HEK293 (cell line): ENCODE measurements around the gene SLC22A14.

Experiments used
- GLIS2 ChIP-seq: fragments of 450-650 bp; formaldehyde crosslinking; IDR thresholded peaks from 2 replicates; pipeline ENCODE4 v1.5.1; 2016; ENCODE audit warnings: missing biosample characterization, missing genetic modification characterization
- MYNN ChIP-seq: fragments of 450-650 bp; formaldehyde crosslinking; IDR thresholded peaks from 2 replicates; pipeline ENCODE4 v1.5.1; 2016; ENCODE audit warnings: missing biosample characterization, missing genetic modification characterization, borderline replicate concordance
- SETDB1 ChIP-seq: IDR thresholded peaks from one replicate; pipeline ENCODE4 v1.6.1; 2017; ENCODE audit warnings: mild to moderate bottlenecking, low read length, moderate library complexity, mixed read lengths; ENCODE audit not compliant: insufficient read length
- ZNF155 ChIP-seq: fragments of 450-650 bp; formaldehyde crosslinking; IDR thresholded peaks from 2 replicates; pipeline ENCODE4 v1.5.1; 2016; ENCODE audit warnings: missing biosample characterization, missing genetic modification characterization
- ZNF324 ChIP-seq: fragments of 450-650 bp; formaldehyde crosslinking; IDR thresholded peaks from 2 replicates; pipeline ENCODE4 v1.5.1; 2016; ENCODE audit warnings: missing biosample characterization, missing genetic modification characterization
- ZNF354C ChIP-seq: fragments of 450-650 bp; formaldehyde crosslinking; IDR thresholded peaks from 2 replicates; pipeline ENCODE4 v1.5.1; 2016; ENCODE audit warnings: missing biosample characterization, missing genetic modification characterization, low read depth, borderline replicate concordance
- ZNF37A ChIP-seq: fragments of 450-650 bp; IDR thresholded peaks from 2 replicates; pipeline ENCODE4 v1.5.1; 2018; ENCODE audit warnings: missing biosample characterization, missing genetic modification characterization
- ZNF623 ChIP-seq: fragments of 450-650 bp; formaldehyde crosslinking; IDR thresholded peaks from 2 replicates; pipeline ENCODE4 v1.5.1; 2016; ENCODE audit warnings: missing biosample characterization, missing genetic modification characterization
- TF ChIP-seq, protein P1 (sequence below): fragments of 450-650 bp; formaldehyde crosslinking; IDR thresholded peaks from 2 replicates; pipeline ENCODE4 v1.5.1; 2016; ENCODE audit warnings: missing biosample characterization, missing genetic modification characterization, borderline replicate concordance
- TF ChIP-seq, protein P2 (sequence below): fragments of 450-650 bp; formaldehyde crosslinking; conservative IDR thresholded peaks from 2 replicates; pipeline ENCODE4 v1.5.1; 2016; ENCODE audit warnings: low read depth, missing biosample characterization, missing genetic modification characterization
- TF ChIP-seq, protein P3 (sequence below): fragments of 450-650 bp; formaldehyde crosslinking; IDR thresholded peaks from 2 replicates; pipeline ENCODE4 v1.5.1; 2016; ENCODE audit warnings: missing biosample characterization, missing genetic modification characterization

The SLC22A14 gene

DNA sequence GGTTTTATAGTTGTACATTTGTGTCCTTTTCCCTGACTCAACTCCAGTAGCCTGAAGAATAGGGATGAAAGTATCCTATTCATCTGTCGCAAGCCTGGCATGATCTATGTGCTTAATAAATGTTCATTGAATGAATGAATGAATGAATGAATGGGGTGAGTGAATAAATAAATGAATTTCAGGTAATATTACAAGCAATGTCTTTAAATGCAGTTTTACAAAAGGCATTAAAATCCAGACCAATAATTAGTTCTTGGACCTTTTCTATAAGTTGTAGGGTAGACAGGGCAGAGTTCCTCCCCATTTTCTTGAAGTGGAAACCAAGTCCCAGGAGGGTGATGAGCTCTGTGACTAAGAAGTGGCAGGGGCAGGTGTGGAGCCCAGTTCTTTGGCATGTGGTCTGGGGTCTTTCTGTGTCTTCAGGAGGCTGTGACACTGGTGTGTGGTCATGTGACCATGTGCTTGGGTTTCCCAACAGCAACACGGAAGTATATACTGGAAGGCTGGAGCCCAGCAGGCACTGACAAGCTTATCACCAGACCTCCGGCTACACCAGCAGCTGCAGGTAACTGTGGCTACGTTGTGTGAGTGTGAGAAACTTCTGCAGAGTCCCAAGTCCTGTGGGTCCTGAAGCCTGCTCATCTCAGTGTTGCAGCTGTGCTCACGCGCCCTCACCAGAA, 82.8 kb downstream of the SLC22A14 start (continued):
- no peak for TF ChIP-seq ZNF354C (tag by site-specific recombination)
- TF ChIP-seq, protein P1, sequence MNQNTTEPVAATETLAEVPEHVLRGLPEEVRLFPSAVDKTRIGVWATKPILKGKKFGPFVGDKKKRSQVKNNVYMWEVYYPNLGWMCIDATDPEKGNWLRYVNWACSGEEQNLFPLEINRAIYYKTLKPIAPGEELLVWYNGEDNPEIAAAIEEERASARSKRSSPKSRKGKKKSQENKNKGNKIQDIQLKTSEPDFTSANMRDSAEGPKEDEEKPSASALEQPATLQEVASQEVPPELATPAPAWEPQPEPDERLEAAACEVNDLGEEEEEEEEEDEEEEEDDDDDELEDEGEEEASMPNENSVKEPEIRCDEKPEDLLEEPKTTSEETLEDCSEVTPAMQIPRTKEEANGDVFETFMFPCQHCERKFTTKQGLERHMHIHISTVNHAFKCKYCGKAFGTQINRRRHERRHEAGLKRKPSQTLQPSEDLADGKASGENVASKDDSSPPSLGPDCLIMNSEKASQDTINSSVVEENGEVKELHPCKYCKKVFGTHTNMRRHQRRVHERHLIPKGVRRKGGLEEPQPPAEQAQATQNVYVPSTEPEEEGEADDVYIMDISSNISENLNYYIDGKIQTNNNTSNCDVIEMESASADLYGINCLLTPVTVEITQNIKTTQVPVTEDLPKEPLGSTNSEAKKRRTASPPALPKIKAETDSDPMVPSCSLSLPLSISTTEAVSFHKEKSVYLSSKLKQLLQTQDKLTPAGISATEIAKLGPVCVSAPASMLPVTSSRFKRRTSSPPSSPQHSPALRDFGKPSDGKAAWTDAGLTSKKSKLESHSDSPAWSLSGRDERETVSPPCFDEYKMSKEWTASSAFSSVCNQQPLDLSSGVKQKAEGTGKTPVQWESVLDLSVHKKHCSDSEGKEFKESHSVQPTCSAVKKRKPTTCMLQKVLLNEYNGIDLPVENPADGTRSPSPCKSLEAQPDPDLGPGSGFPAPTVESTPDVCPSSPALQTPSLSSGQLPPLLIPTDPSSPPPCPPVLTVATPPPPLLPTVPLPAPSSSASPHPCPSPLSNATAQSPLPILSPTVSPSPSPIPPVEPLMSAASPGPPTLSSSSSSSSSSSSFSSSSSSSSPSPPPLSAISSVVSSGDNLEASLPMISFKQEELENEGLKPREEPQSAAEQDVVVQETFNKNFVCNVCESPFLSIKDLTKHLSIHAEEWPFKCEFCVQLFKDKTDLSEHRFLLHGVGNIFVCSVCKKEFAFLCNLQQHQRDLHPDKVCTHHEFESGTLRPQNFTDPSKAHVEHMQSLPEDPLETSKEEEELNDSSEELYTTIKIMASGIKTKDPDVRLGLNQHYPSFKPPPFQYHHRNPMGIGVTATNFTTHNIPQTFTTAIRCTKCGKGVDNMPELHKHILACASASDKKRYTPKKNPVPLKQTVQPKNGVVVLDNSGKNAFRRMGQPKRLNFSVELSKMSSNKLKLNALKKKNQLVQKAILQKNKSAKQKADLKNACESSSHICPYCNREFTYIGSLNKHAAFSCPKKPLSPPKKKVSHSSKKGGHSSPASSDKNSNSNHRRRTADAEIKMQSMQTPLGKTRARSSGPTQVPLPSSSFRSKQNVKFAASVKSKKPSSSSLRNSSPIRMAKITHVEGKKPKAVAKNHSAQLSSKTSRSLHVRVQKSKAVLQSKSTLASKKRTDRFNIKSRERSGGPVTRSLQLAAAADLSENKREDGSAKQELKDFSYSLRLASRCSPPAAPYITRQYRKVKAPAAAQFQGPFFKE = no peak
- TF ChIP-seq, protein P2, sequence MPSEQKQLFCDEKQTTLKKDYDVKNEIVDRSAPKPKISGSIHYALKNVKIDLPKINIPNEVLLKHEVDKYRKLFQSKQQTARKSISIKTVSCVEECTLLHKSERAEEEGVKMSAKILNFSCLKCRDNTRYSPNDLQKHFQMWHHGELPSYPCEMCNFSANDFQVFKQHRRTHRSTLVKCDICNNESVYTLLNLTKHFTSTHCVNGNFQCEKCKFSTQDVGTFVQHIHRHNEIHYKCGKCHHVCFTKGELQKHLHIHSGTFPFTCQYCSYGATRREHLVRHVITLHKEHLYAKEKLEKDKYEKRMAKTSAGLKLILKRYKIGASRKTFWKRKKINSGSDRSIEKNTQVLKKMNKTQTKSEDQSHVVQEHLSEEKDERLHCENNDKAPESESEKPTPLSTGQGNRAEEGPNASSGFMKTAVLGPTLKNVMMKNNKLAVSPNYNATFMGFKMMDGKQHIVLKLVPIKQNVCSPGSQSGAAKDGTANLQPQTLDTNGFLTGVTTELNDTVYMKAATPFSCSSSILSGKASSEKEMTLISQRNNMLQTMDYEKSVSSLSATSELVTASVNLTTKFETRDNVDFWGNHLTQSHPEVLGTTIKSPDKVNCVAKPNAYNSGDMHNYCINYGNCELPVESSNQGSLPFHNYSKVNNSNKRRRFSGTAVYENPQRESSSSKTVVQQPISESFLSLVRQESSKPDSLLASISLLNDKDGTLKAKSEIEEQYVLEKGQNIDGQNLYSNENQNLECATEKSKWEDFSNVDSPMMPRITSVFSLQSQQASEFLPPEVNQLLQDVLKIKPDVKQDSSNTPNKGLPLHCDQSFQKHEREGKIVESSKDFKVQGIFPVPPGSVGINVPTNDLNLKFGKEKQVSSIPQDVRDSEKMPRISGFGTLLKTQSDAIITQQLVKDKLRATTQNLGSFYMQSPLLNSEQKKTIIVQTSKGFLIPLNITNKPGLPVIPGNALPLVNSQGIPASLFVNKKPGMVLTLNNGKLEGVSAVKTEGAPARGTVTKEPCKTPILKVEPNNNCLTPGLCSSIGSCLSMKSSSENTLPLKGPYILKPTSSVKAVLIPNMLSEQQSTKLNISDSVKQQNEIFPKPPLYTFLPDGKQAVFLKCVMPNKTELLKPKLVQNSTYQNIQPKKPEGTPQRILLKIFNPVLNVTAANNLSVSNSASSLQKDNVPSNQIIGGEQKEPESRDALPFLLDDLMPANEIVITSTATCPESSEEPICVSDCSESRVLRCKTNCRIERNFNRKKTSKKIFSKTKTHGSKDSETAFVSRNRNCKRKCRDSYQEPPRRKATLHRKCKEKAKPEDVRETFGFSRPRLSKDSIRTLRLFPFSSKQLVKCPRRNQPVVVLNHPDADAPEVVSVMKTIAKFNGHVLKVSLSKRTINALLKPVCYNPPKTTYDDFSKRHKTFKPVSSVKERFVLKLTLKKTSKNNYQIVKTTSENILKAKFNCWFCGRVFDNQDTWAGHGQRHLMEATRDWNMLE = no peak
- TF ChIP-seq ZNF623 (tag by site-specific recombination) = no peak
- no peak for TF ChIP-seq MYNN (tag by site-specific recombination)
- no peak for TF ChIP-seq ZNF155 (tag by site-specific recombination)
- no peak for TF ChIP-seq ZNF324 (tag by site-specific recombination)
- no peak for TF ChIP-seq SETDB1
- TF ChIP-seq GLIS2 = no peak
- TF ChIP-seq ZNF37A = no peak
- TF ChIP-seq, protein P3, sequence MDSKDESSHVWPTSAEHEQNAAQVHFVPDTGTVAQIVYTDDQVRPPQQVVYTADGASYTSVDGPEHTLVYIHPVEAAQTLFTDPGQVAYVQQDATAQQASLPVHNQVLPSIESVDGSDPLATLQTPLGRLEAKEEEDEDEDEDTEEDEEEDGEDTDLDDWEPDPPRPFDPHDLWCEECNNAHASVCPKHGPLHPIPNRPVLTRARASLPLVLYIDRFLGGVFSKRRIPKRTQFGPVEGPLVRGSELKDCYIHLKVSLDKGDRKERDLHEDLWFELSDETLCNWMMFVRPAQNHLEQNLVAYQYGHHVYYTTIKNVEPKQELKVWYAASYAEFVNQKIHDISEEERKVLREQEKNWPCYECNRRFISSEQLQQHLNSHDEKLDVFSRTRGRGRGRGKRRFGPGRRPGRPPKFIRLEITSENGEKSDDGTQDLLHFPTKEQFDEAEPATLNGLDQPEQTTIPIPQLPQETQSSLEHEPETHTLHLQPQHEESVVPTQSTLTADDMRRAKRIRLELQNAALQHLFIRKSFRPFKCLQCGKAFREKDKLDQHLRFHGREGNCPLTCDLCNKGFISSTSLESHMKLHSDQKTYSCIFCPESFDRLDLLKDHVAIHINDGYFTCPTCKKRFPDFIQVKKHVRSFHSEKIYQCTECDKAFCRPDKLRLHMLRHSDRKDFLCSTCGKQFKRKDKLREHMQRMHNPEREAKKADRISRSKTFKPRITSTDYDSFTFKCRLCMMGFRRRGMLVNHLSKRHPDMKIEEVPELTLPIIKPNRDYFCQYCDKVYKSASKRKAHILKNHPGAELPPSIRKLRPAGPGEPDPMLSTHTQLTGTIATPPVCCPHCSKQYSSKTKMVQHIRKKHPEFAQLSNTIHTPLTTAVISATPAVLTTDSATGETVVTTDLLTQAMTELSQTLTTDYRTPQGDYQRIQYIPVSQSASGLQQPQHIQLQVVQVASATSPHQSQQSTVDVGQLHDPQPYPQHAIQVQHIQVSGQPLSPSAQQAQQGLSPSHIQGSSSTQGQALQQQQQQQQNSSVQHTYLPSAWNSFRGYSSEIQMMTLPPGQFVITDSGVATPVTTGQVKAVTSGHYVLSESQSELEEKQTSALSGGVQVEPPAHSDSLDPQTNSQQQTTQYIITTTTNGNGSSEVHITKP (tag by site-specific recombination) = no peak
